GM18526 (cell line): ENCODE results near the gene FAM120A.

Experiments used
- POLR2A ChIP-seq: IDR thresholded peaks from 3 replicates; pipeline ENCODE4 v1.6.1; 2011; ENCODE audit not compliant: insufficient read length; ENCODE audit errors: extremely low read depth

FAM120A gene

DNA sequence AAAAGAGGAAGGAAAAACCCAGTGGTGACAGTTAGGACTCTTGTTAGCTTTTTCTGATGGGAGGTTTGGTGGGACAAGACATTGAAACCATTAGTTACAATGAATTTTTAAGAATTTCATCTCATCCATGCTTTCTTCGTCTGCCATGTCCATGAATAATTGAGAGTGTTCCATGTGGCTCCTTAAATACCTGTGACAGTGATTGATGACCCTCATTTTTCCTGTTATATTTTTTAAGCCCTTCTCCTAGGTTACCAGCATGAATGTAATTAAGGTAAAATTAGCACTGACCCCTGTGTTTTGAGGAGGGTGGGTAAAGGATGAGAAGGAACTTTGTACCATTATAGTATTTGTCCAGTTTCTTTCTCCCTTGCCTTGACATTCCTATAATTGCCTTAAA is 101.4 kb downstream of the FAM120A start:
- TF ChIP-seq POLR2A = no peak

DNA sequence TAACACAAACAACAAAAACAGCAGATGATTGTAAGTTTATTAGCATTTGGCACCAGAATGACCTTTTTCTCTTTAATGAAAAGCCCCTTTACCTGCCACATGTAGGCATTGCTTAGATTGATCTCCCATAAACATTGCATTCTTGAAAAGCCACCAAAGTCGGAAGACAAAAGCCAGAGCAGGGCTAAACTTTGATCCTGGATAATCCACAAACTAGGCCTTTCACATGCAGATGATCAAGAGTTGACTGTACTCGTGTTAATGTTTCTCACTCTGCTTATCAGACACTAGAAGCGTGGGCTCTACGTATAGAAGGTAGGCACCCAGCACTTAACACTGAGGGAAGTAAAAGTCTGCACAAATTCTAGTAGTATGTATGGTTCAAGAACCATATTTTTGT is 103.9 kb downstream of the FAM120A start:
- no peak for TF ChIP-seq POLR2A

DNA sequence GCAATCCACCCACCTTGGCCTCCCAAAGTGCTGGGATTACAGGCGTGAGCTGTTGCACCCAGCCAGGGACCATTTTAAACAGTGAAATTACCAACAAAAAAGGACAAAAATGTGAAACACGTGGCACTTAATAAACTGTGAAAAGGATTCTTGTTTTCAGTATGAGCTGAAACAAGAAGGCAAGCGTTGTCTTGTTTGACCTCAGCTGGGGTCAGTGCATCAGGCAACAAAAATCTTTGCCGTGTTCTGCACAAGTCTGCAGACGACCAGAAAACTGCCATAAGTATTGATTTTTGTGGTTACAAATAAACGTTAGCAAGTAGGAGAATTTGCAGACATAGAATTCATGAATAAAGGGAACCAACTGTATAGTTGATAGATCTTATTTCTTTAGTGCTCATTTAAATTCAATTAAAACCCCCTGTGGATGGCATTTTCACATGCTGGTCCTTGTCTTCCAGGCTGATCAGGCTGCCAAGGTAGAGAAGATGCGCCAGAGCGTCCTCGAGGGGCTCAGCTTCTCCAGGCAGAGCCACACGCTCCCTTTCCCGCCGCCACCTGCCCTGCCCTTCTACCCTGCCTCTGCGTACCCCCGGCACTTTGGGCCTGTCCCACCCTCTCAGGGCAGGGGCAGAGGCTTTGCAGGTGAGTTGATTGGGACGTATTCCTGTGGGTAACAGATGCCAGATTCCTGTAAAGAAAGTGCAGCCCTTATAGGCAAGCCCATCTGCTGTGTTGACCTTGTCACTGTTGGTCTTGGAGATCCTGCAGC is 106.1 kb downstream of the FAM120A start:
- TF ChIP-seq POLR2A = no peak

DNA sequence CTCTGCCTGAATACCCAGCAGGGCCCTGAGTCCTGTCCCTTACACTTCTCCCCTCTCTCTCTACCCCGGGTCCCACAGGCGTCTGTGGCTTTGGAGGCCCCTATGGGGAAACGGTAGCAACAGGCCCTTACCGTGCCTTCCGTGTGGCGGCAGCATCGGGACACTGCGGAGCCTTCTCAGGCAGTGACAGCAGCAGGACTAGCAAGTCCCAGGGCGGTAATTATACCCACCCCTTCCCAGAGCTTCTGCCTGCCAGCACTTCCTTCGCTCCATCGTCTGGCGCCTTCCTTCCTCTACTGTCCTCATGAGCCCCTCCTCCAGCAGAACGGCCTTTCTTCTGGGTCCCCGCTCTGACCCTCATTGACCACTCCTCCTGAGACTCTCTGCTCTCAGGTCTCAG is 107.0 kb downstream of the FAM120A start:
- no peak for TF ChIP-seq POLR2A

DNA sequence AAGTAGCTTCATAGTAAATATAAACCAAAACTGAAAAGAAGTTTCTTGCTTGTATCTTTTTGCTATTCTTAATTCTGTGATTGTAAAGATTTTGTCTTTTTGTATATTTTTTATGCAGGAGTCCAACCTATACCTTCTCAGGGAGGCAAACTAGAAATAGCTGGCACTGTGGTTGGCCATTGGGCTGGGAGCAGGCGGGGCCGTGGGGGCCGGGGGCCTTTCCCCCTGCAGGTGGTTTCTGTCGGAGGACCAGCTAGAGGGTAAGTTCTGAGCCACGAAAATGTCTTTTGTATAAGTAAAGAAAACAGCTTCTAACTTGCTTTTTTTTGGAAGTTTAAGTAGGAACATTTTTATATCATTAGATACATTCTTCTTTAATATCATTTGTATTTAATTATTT is 109.5 kb downstream of the FAM120A start:
- no peak for TF ChIP-seq POLR2A

DNA sequence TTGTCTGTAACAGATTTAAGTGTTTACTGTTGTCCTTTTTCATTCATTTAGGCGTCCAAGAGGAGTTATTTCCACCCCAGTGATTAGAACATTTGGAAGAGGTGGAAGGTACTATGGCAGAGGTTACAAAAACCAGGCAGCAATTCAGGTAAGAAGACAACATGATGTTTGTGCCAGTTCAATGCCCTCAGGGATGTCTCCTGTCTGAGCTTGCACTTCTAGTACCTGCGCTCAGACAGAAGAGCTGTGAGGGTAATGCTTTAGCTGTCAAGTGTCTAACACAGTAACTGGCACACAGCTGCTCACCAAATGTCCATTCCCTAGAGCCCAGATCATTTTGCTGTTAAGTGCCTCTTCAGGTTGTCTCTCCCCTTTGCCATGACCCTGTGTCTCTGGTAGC is 110.7 kb downstream of the FAM120A start:
- TF ChIP-seq POLR2A = no peak

DNA sequence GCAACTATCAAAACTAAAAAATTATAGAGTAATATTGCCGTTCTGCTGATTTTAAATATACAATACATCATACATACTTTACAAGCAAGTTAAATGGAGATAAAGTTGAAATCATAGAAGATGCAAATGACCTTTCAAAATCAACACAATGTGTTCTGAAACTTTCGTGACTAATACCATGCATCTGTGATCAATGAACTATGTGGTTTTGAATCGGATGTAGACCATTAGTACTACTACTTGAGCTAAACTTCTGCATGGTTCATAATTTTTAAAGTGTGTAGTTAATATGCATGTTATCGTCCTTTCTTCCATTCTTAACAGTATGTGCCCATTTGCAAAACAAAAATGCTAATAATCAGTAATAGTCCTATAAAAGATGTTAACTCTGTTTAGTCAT is 113.6 kb downstream of the FAM120A start:
- TF ChIP-seq POLR2A = no peak

DNA sequence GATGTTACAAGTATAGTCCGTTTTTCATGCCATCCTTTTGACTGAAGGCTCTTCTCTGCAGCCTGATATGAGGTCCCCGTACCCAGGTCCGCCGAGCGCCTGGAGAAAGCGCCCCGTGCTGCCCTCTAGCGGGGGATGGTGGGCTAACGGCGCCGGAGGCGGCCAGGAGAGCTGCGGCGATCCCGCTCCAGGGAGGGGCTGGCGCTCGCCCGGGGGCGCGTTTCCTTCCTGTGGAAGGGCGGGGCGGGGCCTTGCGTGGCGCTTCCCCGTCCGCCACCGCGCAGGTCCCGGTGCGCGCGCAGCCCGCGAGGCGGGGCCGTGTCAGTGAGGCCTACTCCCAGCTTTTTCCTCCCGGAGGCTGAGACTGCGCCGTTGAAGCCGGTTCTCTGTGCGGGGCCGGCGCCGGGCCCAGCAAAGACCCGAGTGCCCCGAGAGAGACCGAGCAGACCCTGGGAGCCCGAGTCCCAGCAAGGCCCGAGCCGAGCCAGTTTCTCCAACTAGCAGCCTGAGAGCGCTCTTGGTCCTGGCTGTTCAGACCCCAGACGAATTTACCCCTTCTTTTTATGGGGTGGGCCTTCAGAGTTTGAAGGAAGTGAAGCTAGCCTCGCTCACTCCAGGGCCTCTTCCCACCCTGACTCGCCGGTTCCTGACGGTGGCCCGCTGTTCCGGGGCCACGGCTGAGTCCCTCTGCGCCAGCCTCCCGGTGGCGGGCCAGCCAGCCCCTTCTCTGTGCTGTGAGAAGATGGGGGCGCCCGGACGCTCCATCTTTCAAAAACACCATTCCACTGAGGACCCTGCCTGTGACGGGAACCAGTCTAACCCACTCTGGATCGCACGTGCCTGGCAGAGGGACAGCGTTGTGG is 115.2 kb downstream of the FAM120A start:
- peak; percentile 93 for TF ChIP-seq POLR2A

DNA sequence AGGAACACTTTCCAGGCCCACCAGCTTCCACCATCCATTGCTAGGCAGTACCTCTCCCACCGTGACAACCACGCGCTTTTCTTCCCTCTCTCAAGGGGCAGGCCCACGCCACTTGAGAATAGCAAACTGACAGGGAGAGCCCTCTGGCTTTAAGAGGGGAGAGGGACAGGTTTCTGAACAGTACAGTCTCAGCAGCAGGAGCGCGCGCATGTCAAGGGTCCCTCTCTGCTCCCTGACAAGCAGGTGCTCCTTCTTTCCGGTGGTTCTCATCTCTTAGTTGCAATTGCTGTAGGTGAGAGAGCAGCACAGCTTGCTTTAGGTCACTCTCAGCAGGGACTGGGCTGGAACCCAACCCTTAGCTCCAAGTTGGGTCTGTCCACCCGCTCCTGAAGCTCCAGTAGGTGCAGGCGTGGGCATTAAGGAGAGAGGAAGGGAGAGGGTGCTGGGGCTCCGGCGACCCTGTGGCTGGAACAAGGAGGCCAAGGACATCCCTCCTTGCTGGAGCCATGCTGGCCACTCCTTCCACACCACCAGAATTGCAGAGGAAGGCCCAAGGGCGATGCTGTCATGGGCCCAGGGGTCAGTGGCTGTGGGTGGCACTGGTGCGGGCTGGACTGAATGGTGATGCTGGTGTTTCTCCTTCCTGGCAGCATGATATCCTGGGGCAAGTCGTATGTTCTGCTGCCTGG is 115.9 kb downstream of the FAM120A start:
- no peak for TF ChIP-seq POLR2A

DNA sequence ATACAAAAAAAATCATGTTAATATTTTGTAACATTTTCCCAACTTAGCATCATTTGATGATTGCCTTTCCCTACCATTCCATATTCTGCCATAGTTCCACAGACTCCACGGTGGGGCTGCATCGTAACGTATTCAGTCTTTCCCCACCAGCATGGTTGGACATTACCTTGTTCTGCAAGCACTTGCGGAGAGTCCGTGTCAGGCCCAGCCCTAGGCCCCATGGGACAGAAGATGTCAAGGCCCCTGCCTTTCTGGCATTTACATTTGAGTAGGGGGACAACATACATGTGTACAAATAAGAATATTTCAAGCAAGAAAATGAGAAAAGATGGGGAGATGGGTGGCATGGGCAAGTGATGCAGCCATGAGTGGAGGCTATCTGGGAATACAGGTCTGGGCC is 116.7 kb downstream of the FAM120A start:
- TF ChIP-seq POLR2A = no peak

DNA sequence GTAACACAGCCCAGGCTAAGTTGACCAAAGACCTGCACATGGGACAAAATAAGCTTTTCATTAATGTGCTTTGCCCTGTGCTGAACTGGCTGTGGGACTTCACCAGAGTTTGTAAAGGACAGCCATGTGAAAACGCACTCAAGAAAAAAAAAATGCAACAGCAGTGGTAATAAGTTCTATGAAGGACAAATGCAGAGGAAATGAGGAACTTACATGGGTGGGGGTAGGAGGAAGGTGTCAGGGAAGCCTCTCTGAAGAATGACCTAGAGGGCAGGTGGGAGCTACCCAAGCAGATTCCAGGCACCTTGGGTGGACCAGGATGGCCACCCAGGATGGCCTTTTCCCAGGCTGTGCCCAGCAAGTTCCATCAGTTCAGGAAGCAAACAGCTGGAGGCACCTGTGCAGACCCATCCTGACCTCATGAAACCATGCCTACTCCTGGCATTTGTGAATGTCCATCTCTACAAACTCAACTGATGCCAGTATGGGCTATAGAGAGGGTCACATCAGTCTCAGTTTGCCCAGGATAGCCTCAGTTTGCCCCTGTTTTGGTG is 118.2 kb downstream of the FAM120A start:
- TF ChIP-seq POLR2A = no peak

DNA sequence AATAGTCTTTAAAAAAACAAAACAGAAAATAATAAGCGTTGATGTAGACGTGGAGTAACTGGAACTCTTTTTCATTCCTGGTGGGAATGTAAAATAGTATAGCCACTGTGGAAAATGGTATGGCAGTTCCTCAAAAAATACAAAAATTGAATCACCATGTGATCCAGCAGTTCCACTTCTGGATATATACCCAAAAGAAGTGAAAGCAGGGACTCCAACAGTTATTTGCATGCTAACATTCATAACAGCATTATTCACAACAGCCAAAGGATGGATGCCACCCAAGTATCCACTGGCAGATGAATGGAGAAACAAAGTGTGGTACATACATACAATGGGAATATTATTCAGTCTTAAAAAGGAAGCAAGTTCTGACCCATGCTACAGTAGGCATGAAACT is 120.7 kb downstream of the FAM120A start:
- TF ChIP-seq POLR2A = no peak

DNA sequence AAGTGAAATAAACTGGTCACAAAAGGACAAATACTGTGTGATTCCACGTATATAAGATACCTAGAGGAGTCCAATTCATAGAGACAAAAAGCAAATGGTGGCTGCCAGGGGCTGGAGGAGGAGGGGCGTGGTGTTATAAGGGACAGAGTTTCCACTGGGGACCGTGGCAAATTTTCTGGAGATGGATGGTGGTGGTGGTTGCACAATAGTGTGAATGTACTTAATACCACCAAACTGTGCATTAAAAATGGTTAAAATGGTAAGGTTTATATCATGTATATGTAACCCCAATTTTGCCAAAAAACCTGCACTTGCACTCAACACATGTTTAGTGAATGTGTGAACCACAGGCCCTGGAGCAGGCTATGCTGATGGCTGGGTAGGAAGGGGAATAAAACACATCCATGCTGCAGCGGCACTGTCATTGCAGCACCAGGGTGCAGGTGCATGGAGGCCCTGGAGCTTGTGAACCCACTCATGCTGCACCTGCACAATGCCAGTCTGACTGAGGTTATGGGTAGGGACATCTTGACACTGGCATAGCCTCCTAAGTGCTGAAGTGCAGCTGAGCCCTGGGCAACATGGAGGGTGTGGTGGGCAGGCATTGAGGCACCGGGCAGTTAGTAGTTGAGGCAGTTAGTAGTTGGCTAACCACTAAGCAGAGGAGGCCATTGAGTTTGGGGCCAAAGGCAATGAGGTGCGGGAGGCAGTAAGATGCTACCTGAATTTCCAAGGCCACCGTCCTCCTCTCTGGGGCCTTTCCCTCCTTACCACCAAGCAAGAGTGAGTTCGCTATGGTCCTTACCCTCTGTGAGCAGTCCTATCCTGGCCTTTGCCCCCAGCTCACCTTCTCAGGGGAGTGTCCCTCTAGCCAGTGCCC is 121.4 kb downstream of the FAM120A start:
- no peak for TF ChIP-seq POLR2A

DNA sequence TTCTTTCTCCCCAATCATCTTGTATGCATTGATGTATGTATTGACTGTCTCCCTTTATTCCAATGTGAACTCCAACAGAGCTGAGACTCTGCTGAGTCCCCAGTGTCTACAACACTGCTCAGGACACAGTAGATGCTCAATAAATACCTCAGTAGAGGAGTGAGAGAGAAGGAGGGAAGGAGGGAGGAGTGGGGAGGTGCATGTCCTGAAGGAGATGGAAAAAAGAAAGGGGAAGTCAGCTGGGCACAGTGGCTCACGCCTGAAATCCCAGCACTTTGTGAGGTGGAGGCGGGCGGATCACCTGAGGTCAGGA is 122.0 kb downstream of the FAM120A start:
- TF ChIP-seq POLR2A = no peak
